Measurements from ENCODE around the gene PRKCD. TPM values are rescaled to one million over a fixed set of nuclear protein-coding genes. Genes with fewer than 3 reads are reported as not detected.
A peak's percentile ranks its signal among the peaks of the same experiment; 100 is the strongest.

The PRKCD gene
- polyA plus RNA-seq, 3 donors: 123 to 329 (median 158) TPM

DNA sequence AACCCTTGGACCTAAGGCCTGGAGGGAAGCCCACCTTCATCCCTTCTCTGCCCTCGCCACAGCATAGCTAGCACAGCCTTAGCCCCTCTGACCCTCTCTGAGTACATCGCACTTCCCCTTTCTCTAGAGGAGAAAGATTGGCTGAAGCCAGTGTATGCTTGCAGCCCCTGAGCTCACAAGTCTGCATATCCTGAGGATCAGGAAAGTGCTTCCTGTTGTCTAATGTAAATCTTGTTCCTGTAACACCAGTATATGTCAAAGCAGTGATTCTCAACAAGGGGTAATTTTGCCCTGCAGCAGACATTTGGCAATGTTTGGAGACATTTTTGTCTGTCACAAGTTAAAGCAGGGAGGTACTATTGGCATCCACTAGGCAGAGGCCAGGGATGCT is 2.2 kb upstream of the PRKCD start:
- no CpG with 5 or more reads among the region's 2 CpGs for WGBS (ENCODE audit: insufficient coverage)
- H3K4me1 Mint-ChIP-seq: peaks cover 57% of the 10 kb centered on the region
- H3K27ac Mint-ChIP-seq: peak overlapping the region; percentile 28 to 87 (median 76)
- H3K27me3 Mint-ChIP-seq (ENCODE audit: low read depth in 3 of 3): peaks cover 10 to 25% (median 17%) of the 10 kb centered on the region in 3 donors
- H3K9me3 Mint-ChIP-seq: peaks cover 0 to 3% (median 0%) of the 10 kb centered on the region in 7 donors
- H3K4me3 ChIP-seq (replicated peaks in 1 of 3; ENCODE audit: low read depth in 2 of 3, low read length in 3 of 3): peak overlapping the region in 1 of 3 experiments; percentile 31
- no peak overlapping the region for H2AFZ ChIP-seq (ENCODE audit: insufficient read depth, low read depth, low read length, poor library complexity, severe bottlenecking)
- intact Hi-C loops (cut with micrococcal nuclease): loop anchor here in 1 of 2 donors (2.0 kb wide), 1 partner anchor 16 kb away; no protein-coding TSS in a partner anchor
- peaks cover 56 to 63% of the 10 kb centered on the region in 2 donors for H3K4me1 ChIP-seq (ENCODE audit: control insufficient read depth in 1 of 2, insufficient read depth in 2 of 2, low read length in 2 of 2)
- H3K9me3 ChIP-seq (replicated peaks in 1 of 2; ENCODE audit: control insufficient read depth in 1 of 2, insufficient read depth in 1 of 2, low read length in 2 of 2): no peaks in the 10 kb centered on the region
- H3K27me3 ChIP-seq (ENCODE audit: control insufficient read depth in 2 of 2, insufficient read depth in 2 of 2, low read length in 2 of 2): peaks cover 0 to 14% of the 10 kb centered on the region in 2 donors
- peak overlapping the region; percentile 6 to 25 for H3K27ac ChIP-seq (ENCODE audit: low read depth in 1 of 2, low read length in 2 of 2)
- no peak overlapping the region for H3K9ac ChIP-seq (ENCODE audit: insufficient read depth, low read length, poor library complexity, severe bottlenecking)
- peak overlapping the region; percentile 38 to 59 for H3K4me3 Mint-ChIP-seq
- peak in 2 of 3 donors; percentile 60 to 68 for DNase-seq
- peaks cover 3 to 7% of the 10 kb centered on the region in 2 donors for H3K36me3 Mint-ChIP-seq
- H3K79me2 ChIP-seq (ENCODE audit: insufficient read depth, low read length): peaks cover 47% of the 10 kb centered on the region
- TF ChIP-seq, protein P1, sequence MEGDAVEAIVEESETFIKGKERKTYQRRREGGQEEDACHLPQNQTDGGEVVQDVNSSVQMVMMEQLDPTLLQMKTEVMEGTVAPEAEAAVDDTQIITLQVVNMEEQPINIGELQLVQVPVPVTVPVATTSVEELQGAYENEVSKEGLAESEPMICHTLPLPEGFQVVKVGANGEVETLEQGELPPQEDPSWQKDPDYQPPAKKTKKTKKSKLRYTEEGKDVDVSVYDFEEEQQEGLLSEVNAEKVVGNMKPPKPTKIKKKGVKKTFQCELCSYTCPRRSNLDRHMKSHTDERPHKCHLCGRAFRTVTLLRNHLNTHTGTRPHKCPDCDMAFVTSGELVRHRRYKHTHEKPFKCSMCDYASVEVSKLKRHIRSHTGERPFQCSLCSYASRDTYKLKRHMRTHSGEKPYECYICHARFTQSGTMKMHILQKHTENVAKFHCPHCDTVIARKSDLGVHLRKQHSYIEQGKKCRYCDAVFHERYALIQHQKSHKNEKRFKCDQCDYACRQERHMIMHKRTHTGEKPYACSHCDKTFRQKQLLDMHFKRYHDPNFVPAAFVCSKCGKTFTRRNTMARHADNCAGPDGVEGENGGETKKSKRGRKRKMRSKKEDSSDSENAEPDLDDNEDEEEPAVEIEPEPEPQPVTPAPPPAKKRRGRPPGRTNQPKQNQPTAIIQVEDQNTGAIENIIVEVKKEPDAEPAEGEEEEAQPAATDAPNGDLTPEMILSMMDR (IDR thresholded peaks at IDR 0.05): no peak
- peaks cover 35% of the 10 kb centered on the region for H4K20me1 ChIP-seq (ENCODE audit: insufficient read depth, low read length)
- peak overlapping the region; percentile 40 for H3K4me2 ChIP-seq (replicated peaks; ENCODE audit: extremely low read depth, low read length, poor library complexity, severe bottlenecking)
- no peaks in the 10 kb centered on the region for H3K36me3 ChIP-seq (replicated peaks in 1 of 2; ENCODE audit: control insufficient read depth in 1 of 2, insufficient read depth in 2 of 2, low read length in 2 of 2)

DNA sequence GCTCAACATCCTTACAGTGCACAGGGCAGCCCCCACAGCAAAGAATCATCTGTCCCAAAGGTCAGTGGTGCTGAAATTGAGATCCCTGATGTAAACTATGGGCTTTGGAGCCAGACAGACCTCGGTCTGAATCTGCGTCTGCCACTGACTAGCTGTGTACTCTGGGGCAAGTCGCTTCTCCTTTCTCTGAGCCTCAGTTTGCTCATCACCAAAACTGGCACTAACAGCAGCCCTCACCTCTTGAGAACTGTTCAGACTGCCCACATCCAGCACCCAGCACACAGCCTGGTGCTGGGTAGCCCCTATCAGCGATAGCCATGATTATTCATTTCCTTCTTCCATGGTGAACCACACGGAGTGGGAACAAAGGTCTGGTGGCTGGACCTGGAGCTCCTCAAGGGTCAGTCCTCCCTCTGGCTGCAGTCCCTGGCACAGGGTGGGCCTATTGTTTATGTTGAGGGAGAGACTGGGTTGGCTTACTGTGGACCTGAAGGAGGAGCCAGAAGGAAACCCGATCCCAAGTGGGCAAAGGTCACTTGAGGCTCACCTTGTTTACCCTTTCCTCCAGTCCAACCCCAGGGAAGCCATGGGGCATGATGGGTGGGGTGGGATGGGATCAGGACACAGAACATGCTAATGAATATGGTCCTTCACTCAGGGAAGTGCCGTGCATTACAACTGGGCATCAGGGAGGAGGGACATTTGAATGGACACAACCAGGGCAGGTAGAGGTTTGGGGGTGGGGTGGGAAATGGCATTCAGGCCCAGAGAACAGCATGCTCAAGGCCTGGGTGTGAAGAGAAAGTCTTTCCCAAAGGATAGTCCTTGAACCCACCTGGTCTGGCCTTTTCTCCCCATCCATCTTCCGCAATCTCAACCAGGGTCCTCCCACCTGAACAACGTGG is 1.6 kb upstream of the PRKCD start:
- TF ChIP-seq, protein P1 (IDR thresholded peaks at IDR 0.05): no peak
- DNase-seq: peak in 2 of 3 donors; percentile 50 to 53
- peaks cover 63 to 70% of the 10 kb centered on the region in 2 donors for H3K4me1 ChIP-seq (ENCODE audit: control insufficient read depth in 1 of 2, insufficient read depth in 2 of 2, low read length in 2 of 2)
- H3K27me3 ChIP-seq (ENCODE audit: control insufficient read depth in 2 of 2, insufficient read depth in 2 of 2, low read length in 2 of 2): peaks cover 0 to 14% of the 10 kb centered on the region in 2 donors
- H3K4me3 Mint-ChIP-seq: peak overlapping the region; percentile 38 to 59
- H2AFZ ChIP-seq (ENCODE audit: insufficient read depth, low read depth, low read length, poor library complexity, severe bottlenecking): no peak overlapping the region
- peaks cover 42% of the 10 kb centered on the region for H4K20me1 ChIP-seq (ENCODE audit: insufficient read depth, low read length)
- no peaks in the 10 kb centered on the region for H3K9me3 ChIP-seq (replicated peaks in 1 of 2; ENCODE audit: control insufficient read depth in 1 of 2, insufficient read depth in 1 of 2, low read length in 2 of 2)
- peak overlapping the region in 1 of 3 experiments; percentile 93 for H3K4me3 ChIP-seq (replicated peaks in 1 of 3; ENCODE audit: low read depth in 2 of 3, low read length in 3 of 3)
- peaks cover 64% of the 10 kb centered on the region for H3K4me1 Mint-ChIP-seq
- H3K4me2 ChIP-seq (replicated peaks; ENCODE audit: extremely low read depth, low read length, poor library complexity, severe bottlenecking): peak overlapping the region; percentile 99
- peaks cover 53% of the 10 kb centered on the region for H3K79me2 ChIP-seq (ENCODE audit: insufficient read depth, low read length)
- H3K9ac ChIP-seq (ENCODE audit: insufficient read depth, low read length, poor library complexity, severe bottlenecking): no peak overlapping the region
- H3K27ac Mint-ChIP-seq: peak overlapping the region; percentile 49 to 94 (median 90)
- peaks cover 9 to 13% of the 10 kb centered on the region in 2 donors for H3K36me3 Mint-ChIP-seq
- 43% methylated on average over 6 of the region's 9 CpGs for whole genome bisulfite sequencing (ENCODE audit: insufficient coverage)
- peaks cover 10 to 22% (median 13%) of the 10 kb centered on the region in 3 donors for H3K27me3 Mint-ChIP-seq (ENCODE audit: low read depth in 3 of 3)
- peaks cover under 1 to 5% of the 10 kb centered on the region in 2 donors for H3K36me3 ChIP-seq (replicated peaks in 1 of 2; ENCODE audit: control insufficient read depth in 1 of 2, insufficient read depth in 2 of 2, low read length in 2 of 2)
- H3K27ac ChIP-seq (ENCODE audit: low read depth in 1 of 2, low read length in 2 of 2): peak overlapping the region; percentile 2 to 6
- intact Hi-C loops (cut with micrococcal nuclease): loop anchor here (2.0 to 10.0 kb wide), 4 partner anchors 17 to 98 kb away; partner anchors contain the start of gene TKT (in 1 of the 2)
- H3K9me3 Mint-ChIP-seq: peaks cover 0 to 3% (median 0%) of the 10 kb centered on the region in 7 donors
